Colon (tissue), 2 donors: ENCODE measurements around the gene USF2.

Experiments used
- FAIRE-seq: peaks from 2 replicates; lab custom pipeline; 2012; peaks lifted over from hg19 to GRCh38; lab: Jason Lieb, UNC
- donor health status: control.
- donor health status: control.

USF2 gene

GRCh38 chr19:35321291-35321690 is 52.5 kb downstream of the USF2 start:
- FAIRE-seq, result no peak

- no peak for FAIRE-seq
Measured at GRCh38 chr19:35322014-35322413, 53.3 kb downstream of the USF2 start.

- no peak for FAIRE-seq
Measured at GRCh38 chr19:35327642-35328041, 58.9 kb downstream of the USF2 start.

GRCh38 chr19:35328851-35329285 is 60.1 kb downstream of the USF2 start, which contains the start of gene CD22:
CD22 (plus strand) TSS chr19:35329187; CDS start chr19:35332041, 2,854 bp downstream.
- no peak for FAIRE-seq

GRCh38 chr19:35329323-35329722 is 60.6 kb downstream of the USF2 start:
- FAIRE-seq, result no peak
